Forelimb muscle (tissue), 1 donor: ENCODE results near the gene PXYLP1. TPM values are rescaled to one million over a fixed set of nuclear protein-coding genes. Genes with fewer than 3 reads are reported as not detected.
"Not testable (repeated sequence)": the region's sequence is repeated elsewhere in the genome, so short reads cannot be mapped to it uniquely, and the experiment has no call there.

Experiments used
- DNase-seq: peaks from one replicate; pipeline ENCODE4 v3.0.0-alpha.2; 2013; ENCODE audit warnings: low read depth
- polyA plus RNA-seq: library from polyadenylated mRNA; unstranded; fragments of 120-200 nt; gene quantifications from one replicate; pipeline ENCODE4 v1.2.1, GENCODE V29; 2013; ENCODE audit not compliant: insufficient read length

Gene PXYLP1
- polyA plus RNA-seq, 1 donor = 19.3 TPM

DNA sequence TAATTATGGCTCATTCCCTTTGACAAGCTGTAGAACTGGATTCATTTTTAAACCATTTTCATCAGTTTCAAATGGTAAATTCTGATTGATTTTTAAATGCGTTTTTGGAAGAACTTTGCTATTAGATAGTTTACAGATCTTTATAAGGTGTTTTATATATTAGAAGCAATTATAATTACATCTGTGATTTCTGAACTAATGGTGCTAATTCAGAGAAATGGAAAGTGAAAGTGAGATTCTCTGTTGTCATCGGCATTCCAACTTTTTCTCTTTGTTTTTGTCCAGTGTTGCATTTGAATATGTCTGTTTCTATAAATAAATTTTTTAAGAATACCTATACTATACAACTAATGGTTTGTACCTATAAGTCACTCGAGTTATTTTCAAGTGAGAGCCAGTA is 62.7 kb downstream of the PXYLP1 start:
- DNase-seq = no peak

DNA sequence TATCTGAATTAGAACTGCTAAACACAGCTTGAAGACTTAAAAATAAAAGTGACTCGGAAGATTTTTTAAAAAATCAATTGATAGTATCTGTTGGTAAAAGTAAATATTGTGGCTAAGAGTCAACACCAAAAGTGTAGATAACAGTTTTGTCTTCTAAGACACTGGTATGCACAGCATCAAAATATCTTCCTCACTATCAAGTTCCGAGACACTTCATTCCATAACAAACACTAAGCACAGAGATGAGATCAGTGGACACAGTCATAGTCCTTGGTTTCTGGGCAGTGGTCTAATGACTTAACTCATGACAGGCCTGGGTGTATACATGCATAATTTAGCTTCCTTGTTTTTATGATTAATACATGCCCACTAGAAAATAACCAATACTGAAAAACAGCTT is 63.2 kb downstream of the PXYLP1 start:
- DNase-seq = no peak

- DNase-seq = not testable (repeated sequence)
Measured at GRCh38 chr3:141300426-141300825, 68.8 kb downstream of the PXYLP1 start.

- no peak for DNase-seq
Measured at GRCh38 chr3:141302364-141303141, 70.9 kb downstream of the PXYLP1 start.

GRCh38 chr3:141303481-141304223 is 72.0 kb downstream of the PXYLP1 start:
- DNase-seq = peak; percentile 35

- no peak for DNase-seq
Measured at GRCh38 chr3:141305436-141305835, 73.8 kb downstream of the PXYLP1 start.

GRCh38 chr3:141306276-141306675 is 74.7 kb downstream of the PXYLP1 start:
- DNase-seq = no peak

DNA sequence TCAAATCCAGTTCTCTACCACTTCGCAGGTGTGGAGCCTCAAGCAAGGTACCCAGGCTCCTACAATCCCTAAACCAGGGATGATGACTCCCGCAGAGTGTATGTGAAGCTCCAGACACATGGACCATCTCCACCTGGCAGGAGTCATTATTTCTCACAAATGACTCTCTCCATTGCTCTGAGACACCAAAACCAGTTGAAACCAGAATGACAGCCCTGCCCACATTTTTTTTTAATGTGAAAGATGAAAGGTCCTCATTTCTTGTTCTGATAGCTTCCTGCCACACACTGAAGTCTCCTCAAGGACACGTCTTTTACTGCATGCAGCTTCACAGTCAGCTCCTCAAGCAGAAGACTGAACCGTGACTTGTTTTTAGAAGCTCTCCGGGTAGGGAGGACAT is 75.3 kb downstream of the PXYLP1 start:
- DNase-seq = no peak

DNA sequence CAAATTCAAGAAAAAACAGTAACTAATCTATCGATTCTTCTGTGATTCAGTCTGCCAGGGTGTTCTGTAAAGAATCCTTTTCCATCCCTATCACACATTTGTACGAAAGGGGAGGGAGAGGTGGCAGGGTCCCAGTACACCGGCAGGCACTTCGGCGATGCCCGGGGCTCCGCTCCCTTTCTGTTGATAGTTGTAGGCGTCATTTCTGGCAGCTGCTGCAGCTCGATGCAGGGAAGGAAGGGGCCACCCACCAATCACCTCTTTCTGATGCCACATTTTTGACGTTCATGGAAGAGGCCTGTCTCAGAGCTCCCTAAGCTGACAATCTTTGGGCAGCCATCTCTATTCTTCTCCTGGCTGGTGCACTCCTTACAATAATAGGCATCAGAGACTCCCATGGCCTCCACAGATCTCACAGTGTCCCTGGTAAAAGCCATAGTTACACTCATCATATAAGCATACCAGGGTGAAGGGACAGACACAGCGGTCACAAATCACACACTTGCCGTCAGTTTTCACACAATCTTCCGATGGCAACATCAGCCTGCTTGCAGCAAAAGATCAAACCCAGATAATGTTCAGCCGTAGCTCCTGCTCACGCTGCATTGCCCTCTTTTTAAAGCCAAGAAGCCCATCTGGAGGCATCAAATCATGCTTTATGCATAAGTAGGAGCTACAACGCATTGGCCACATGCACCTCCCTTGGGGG is 75.9 kb downstream of the PXYLP1 start:
- no peak for DNase-seq

GRCh38 chr3:141308588-141309218 is 77.1 kb downstream of the PXYLP1 start:
- no peak for DNase-seq

GRCh38 chr3:141311170-141311495 is 79.5 kb downstream of the PXYLP1 start:
- DNase-seq = no peak

GRCh38 chr3:141311496-141312353 is 80.1 kb downstream of the PXYLP1 start:
- DNase-seq = peak; percentile 91

GRCh38 chr3:141312354-141313092 is 80.9 kb downstream of the PXYLP1 start:
- no peak for DNase-seq

- DNase-seq = no peak
Measured at GRCh38 chr3:141313093-141313683, 81.6 kb downstream of the PXYLP1 start.

DNA sequence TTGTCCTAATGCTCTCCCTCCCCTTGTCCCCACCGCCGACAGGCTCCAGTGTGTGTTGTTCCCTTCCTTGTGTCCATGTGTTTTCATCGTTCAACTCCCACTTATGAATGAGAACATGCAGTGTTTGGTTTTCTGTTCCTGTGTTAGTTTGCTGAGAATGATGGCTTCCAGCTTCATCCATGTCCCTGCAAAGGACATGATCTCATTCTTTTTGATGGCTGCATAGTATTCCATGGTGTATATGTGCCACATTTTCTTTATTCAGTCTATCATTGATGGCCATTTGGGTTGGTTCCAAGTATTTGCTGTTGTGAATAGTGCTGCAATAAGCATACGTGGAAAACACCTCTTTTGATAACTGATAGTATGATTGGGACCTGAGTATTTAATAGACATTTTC is 82.8 kb downstream of the PXYLP1 start:
- DNase-seq = not testable (repeated sequence)

- DNase-seq = no peak
Measured at GRCh38 chr3:141316851-141317250, 85.2 kb downstream of the PXYLP1 start.

DNA sequence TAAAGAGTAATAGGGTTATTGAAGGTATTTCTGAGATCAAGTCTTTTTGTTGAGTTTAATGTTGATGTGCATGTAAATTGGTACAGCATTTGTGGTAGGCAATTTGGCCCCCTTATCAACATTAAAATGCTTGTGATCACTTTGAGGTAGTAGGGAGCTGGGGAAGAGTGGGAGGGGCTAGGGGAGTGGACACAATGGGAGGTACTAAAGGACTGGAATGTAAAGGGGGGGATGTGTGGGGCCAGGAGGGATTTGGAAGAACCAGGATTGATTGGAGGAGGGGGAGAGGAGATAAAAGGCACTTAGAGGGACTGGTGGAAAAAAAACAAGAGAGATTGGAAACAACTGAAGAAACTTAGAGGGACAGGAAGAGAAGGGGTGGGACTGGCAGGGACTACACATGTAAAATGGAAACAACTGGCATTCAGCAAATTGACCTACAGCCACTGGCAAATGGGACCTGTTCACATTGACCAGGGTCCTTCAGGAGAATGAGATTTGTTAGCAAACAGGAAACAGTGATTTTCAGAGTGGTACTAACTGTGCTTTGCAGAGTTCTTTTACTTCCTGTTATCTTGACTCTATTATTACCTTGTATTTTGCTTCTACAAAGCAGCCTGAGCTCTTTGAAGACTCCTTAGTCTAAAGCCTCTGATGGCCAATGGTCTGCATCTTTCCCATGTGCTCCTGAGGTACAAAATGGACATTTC is 88.9 kb downstream of the PXYLP1 start:
- no peak for DNase-seq

DNA sequence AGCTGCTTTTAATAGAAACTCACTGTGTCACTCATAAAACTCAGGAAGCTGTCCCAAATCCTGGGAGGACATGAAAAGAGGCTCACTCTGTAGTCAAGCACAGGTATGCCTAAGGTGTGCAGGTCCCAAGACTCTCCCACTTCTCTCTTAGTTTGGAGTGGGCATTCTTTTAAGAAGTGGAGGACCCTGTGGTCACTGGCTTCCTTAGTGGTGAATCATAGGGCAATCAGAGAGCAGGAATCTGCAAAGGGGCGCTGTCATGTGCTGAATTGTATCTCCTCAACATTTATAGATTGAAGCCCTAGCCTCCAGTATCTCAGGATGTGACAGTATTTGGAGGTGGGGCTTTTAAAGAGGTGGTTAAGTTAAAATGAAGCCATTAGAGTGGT is 89.5 kb downstream of the PXYLP1 start:
- no peak for DNase-seq

GRCh38 chr3:141323936-141324704 is 92.5 kb downstream of the PXYLP1 start:
- DNase-seq = no peak
